Activated CD8-positive, alpha-beta T cell treated with anti-CD3 and anti-CD28 coated beads, Interleukin-2, amount 10 ng/mL, durations not matched to agents 7 days and 5 days (primary cell): ENCODE results near the gene TRAF3IP1. TPM values are rescaled to one million over a fixed set of nuclear protein-coding genes. Genes with fewer than 3 reads are reported as not detected.

ENCODE experiments used
- ATAC-seq: fragments of 150-1000 bp; cut with Tn5 transposase; one replicate; pipeline ENCODE4 v1.10.0; 2021; ENCODE audit warnings: moderate library complexity
- CTCF ChIA-PET: fragments of 350-600 bp; sonication (Branson Sonifier 250); formaldehyde crosslinking; loops from one replicate; lab custom pipeline; 2021; ENCODE audit warnings: antibody characterized with exemption; lab: Charles Lee
- POLR2A ChIA-PET: fragments of 350-600 bp; sonication (Branson Sonifier 250); formaldehyde crosslinking; loops from one replicate; lab custom pipeline; 2021; ENCODE audit warnings: antibody characterized with exemption; lab: Charles Lee
- DNase-seq: peaks from one replicate; pipeline ENCODE4 v3.0.0-alpha.2; 2020
- H3K27ac Mint-ChIP-seq: one replicate; pipeline ENCODE4 v1.8.0; 2021; ENCODE audit warnings: mild to moderate bottlenecking, mixed read lengths
- H3K27me3 Mint-ChIP-seq: one replicate; pipeline ENCODE4 v1.8.0; 2021; ENCODE audit warnings: low read depth, mixed read lengths
- H3K36me3 Mint-ChIP-seq: one replicate; pipeline ENCODE4 v1.8.0; 2021; ENCODE audit warnings: low read depth, mixed read lengths
- H3K4me1 Mint-ChIP-seq: one replicate; pipeline ENCODE4 v1.8.0; 2021; ENCODE audit warnings: low read depth, mixed read lengths
- H3K4me3 Mint-ChIP-seq: one replicate; pipeline ENCODE4 v1.8.0; 2021; ENCODE audit warnings: mild to moderate bottlenecking, mixed read lengths
- H3K9me3 Mint-ChIP-seq: one replicate; pipeline ENCODE4 v1.8.0; 2022; ENCODE audit warnings: mixed read lengths; ENCODE audit not compliant: insufficient read depth
- total RNA-seq, 2 experiments: library from RNA; stranded (reverse); gene quantifications; one replicate each; pipeline ENCODE4 v1.2.3, GENCODE V29; 2021

Gene TRAF3IP1
- total RNA-seq, 2 experiments from 2014 or later: 7.1 to 7.5 TPM

- CTCF ChIA-PET: no interaction called here
Observed at GRCh38 chr2:238450440-238450861, 130.1 kb downstream of the TRAF3IP1 start.

More at GRCh38 chr2:238450440-238450861, 130.1 kb downstream of the TRAF3IP1 start:
- H3K4me1 Mint-ChIP-seq: peaks cover 12% of the 10 kb centered on the region
- POLR2A ChIA-PET: no interaction called here
- ATAC-seq (no peak), DNase-seq (no peak)
- H3K27me3 Mint-ChIP-seq: no peaks in the 10 kb centered on the region
- H3K4me3 Mint-ChIP-seq: no peak overlapping the region
- peaks cover 8% of the 10 kb centered on the region for H3K9me3 Mint-ChIP-seq
- peaks cover 67% of the 10 kb centered on the region for H3K36me3 Mint-ChIP-seq
- H3K27ac Mint-ChIP-seq: no peak overlapping the region

Other genes starting within 250 kb of the TRAF3IP1 start
- gene ESPNL, start 220.2 kb upstream of the TRAF3IP1 start, total RNA-seq: under 1 TPM; 0.10 to 0.13 TPM
- gene KLHL30, start 181.8 kb upstream of the TRAF3IP1 start, total RNA-seq: not detected
- gene ERFE, start 161.5 kb upstream of the TRAF3IP1 start, total RNA-seq: under 1 TPM; 0.37 to 0.50 TPM
- 10 to 100 TPM; 58.3 to 62.7 TPM for gene ILKAP, start 116.8 kb upstream of the TRAF3IP1 start, total RNA-seq
- gene HES6, start 80.5 kb upstream of the TRAF3IP1 start, total RNA-seq: 1 to 10 TPM; 4.7 to 4.8 TPM
- 10 to 100 TPM; 14.6 to 17.6 TPM for gene PER2, start 31.9 kb upstream of the TRAF3IP1 start, total RNA-seq
- 10 to 100 TPM; 27.9 to 31.0 TPM for gene ASB1, start 106.4 kb downstream of the TRAF3IP1 start, total RNA-seq